ENCODE results near the gene PCDHGB2.

The PCDHGB2 gene

GRCh38 chr5:141382469-141383294 lies 22.9 kb downstream of the PCDHGB2 start, which contains the start of gene PCDHGA7:
Gene PCDHGA7 (plus strand): TSS chr5:141382742. CDS start chr5:141382900, 158 bp downstream.
- TF ChIP-seq NFIC (IDR thresholded peaks at IDR 0.05): no peak
- TF ChIP-seq CREB1 (IDR thresholded peaks at IDR 0.05; ENCODE audit: low read depth): no peak
- no peak for TF ChIP-seq TEAD4 (IDR thresholded peaks at IDR 0.05)
- no peak for TF ChIP-seq REST (IDR thresholded peaks at IDR 0.05; ENCODE audit: low read depth)
- TF ChIP-seq EP300 (IDR thresholded peaks at IDR 0.05; ENCODE audit: borderline replicate concordance): no peak
- no peak for TF ChIP-seq RAD21 (IDR thresholded peaks at IDR 0.05; ENCODE audit: low read depth)

GRCh38 chr5:141383345-141383744 lies 23.6 kb downstream of the PCDHGB2 start:
- no peak for TF ChIP-seq REST (IDR thresholded peaks at IDR 0.05; ENCODE audit: low read depth)
- TF ChIP-seq USF1 (IDR thresholded peaks at IDR 0.05): no peak
- no peak for TF ChIP-seq NFIC (IDR thresholded peaks at IDR 0.05)
- no peak for TF ChIP-seq EGR1 (IDR thresholded peaks at IDR 0.05)
- no peak for TF ChIP-seq YY1 (IDR thresholded peaks at IDR 0.05; ENCODE audit: low read depth)
- TF ChIP-seq FOXM1 (IDR thresholded peaks at IDR 0.05; ENCODE audit: borderline replicate concordance, low read depth): no peak
- no peak for TF ChIP-seq TCF12 (IDR thresholded peaks at IDR 0.05; ENCODE audit: low read depth)
- no peak for TF ChIP-seq CEBPB (IDR thresholded peaks at IDR 0.05)
- no peak for TF ChIP-seq TEAD4 (IDR thresholded peaks at IDR 0.05)
- TF ChIP-seq ZBTB7A (IDR thresholded peaks at IDR 0.05; ENCODE audit: low read depth): no peak
- no peak for TF ChIP-seq MAX (IDR thresholded peaks at IDR 0.05)
- TF ChIP-seq TAF1 (IDR thresholded peaks at IDR 0.05; ENCODE audit: low read depth): no peak
- TF ChIP-seq EP300 (IDR thresholded peaks at IDR 0.05; ENCODE audit: borderline replicate concordance): no peak
- no peak for TF ChIP-seq CREB1 (IDR thresholded peaks at IDR 0.05; ENCODE audit: low read depth)
- TF ChIP-seq RAD21 (IDR thresholded peaks at IDR 0.05; ENCODE audit: low read depth): no peak

GRCh38 chr5:141384471-141385267 lies 24.9 kb downstream of the PCDHGB2 start:
- no peak for TF ChIP-seq NFIC (IDR thresholded peaks at IDR 0.05)
- no peak for TF ChIP-seq CREB1 (IDR thresholded peaks at IDR 0.05; ENCODE audit: low read depth)
- TF ChIP-seq YY1 (IDR thresholded peaks at IDR 0.05; ENCODE audit: low read depth): no peak
- TF ChIP-seq FOXM1 (IDR thresholded peaks at IDR 0.05; ENCODE audit: borderline replicate concordance, low read depth): no peak
- TF ChIP-seq REST (IDR thresholded peaks at IDR 0.05; ENCODE audit: low read depth): no peak
- no peak for TF ChIP-seq MAX (IDR thresholded peaks at IDR 0.05)
- TF ChIP-seq TEAD4 (IDR thresholded peaks at IDR 0.05): no peak
- TF ChIP-seq ZBTB7A (IDR thresholded peaks at IDR 0.05; ENCODE audit: low read depth): no peak
- TF ChIP-seq EGR1 (IDR thresholded peaks at IDR 0.05): no peak
- no peak for TF ChIP-seq USF1 (IDR thresholded peaks at IDR 0.05)
- TF ChIP-seq TAF1 (IDR thresholded peaks at IDR 0.05; ENCODE audit: low read depth): no peak

Measured in Ishikawa (cell line).